ENCODE measurements around the gene SRGAP2C.
"Not testable (repeated sequence)": the region's sequence is repeated elsewhere in the genome, so short reads cannot be mapped to it uniquely, and the experiment has no call there.

SRGAP2C gene

GRCh38 chr1:121184290-121185127, at the start of gene SRGAP2C, which contains the start of gene FAM72B:
SRGAP2C (plus strand) TSS chr1:121184975; CDS start chr1:121187447, 2,472 bp downstream.
FAM72B (minus strand) TSS chr1:121184340; CDS start chr1:121183489, 851 bp downstream.
- DNase-seq, result peak; percentile 98

GRCh38 chr1:121140393-121140792, 44.4 kb upstream of the SRGAP2C start:
- not testable (repeated sequence) for DNase-seq

- DNase-seq, result not testable (repeated sequence)
Observed at GRCh38 chr1:121148489-121149190, 36.1 kb upstream of the SRGAP2C start.

GRCh38 chr1:121151294-121151693, 33.5 kb upstream of the SRGAP2C start:
- DNase-seq, result not testable (repeated sequence)

- not testable (repeated sequence) for DNase-seq
Observed at GRCh38 chr1:121152788-121153187, 32.0 kb upstream of the SRGAP2C start.

- not testable (repeated sequence) for DNase-seq
Observed at GRCh38 chr1:121154811-121155210, 30.0 kb upstream of the SRGAP2C start.

GRCh38 chr1:121155671-121156358, 29.0 kb upstream of the SRGAP2C start:
- not testable (repeated sequence) for DNase-seq

- DNase-seq, result not testable (repeated sequence)
Observed at GRCh38 chr1:121156958-121157603, 27.7 kb upstream of the SRGAP2C start.

- DNase-seq, result not testable (repeated sequence)
Observed at GRCh38 chr1:121157609-121158008, 27.2 kb upstream of the SRGAP2C start.

- DNase-seq, result not testable (repeated sequence)
Observed at GRCh38 chr1:121160118-121160517, 24.7 kb upstream of the SRGAP2C start.

- DNase-seq, result not testable (repeated sequence)
Observed at GRCh38 chr1:121161199-121161901, 23.4 kb upstream of the SRGAP2C start.

GRCh38 chr1:121163850-121164757, 20.7 kb upstream of the SRGAP2C start:
- DNase-seq, result not testable (repeated sequence)

GRCh38 chr1:121165296-121165695, 19.5 kb upstream of the SRGAP2C start:
- DNase-seq, result not testable (repeated sequence)

- DNase-seq, result not testable (repeated sequence)
Observed at GRCh38 chr1:121167225-121167738, 17.5 kb upstream of the SRGAP2C start.

GRCh38 chr1:121168152-121168668, 16.6 kb upstream of the SRGAP2C start:
- not testable (repeated sequence) for DNase-seq

GRCh38 chr1:121176649-121177048, 8.1 kb upstream of the SRGAP2C start:
- not testable (repeated sequence) for DNase-seq

GRCh38 chr1:121178197-121178596, 6.6 kb upstream of the SRGAP2C start:
- DNase-seq, result not testable (repeated sequence)

- not testable (repeated sequence) for DNase-seq
Observed at GRCh38 chr1:121183867-121184266, 908 bp upstream of the SRGAP2C start.

- DNase-seq, result not testable (repeated sequence)
Observed at GRCh38 chr1:121185140-121185708, 449 bp downstream of the SRGAP2C start.

GRCh38 chr1:121186191-121186590, 1.4 kb downstream of the SRGAP2C start:
- not testable (repeated sequence) for DNase-seq
